ENCODE results near the gene CD300LG. TPM values are rescaled to one million over a fixed set of nuclear protein-coding genes. Genes with fewer than 3 reads are reported as not detected.

Gene CD300LG
- total RNA-seq, 3 donors from 2014 or later, result 17.9 to 69.2 (median 51.0) TPM

GRCh38 chr17:43873815-43874214, 26.8 kb downstream of the CD300LG start:
- intact Hi-C loops (cut with DNase I; ENCODE audit: low total_unique reads), result no loop called here
- H3K9me3 ChIP-seq, result no peaks in the 10 kb centered on the region
- peaks cover 0 to 3% of the 10 kb centered on the region in 2 donors for H3K27me3 ChIP-seq
- no peak overlapping the region for H3K4me3 ChIP-seq
- DNase-seq (ENCODE audit: low spot score in 2 of 2), result no peak
- TF ChIP-seq POLR2AphosphoS5 (IDR thresholded peaks at IDR 0.05) (no peak), POLR2A (IDR thresholded peaks at IDR 0.05) (no peak), CTCF (IDR thresholded peaks at IDR 0.05) (no peak)
- no peak overlapping the region for H3K27ac ChIP-seq
- no peaks in the 10 kb centered on the region for H3K4me1 ChIP-seq
- no peaks in the 10 kb centered on the region for H3K36me3 ChIP-seq

- intact Hi-C loops (cut with DNase I; ENCODE audit: low total_unique reads), result no loop called here
Observed at GRCh38 chr17:43874293-43874692, 27.3 kb downstream of the CD300LG start.

GRCh38 chr17:43875476-43876147, 28.6 kb downstream of the CD300LG start:
- no peak overlapping the region for H3K27ac ChIP-seq
- no peaks in the 10 kb centered on the region for H3K27me3 ChIP-seq
- no peaks in the 10 kb centered on the region for H3K9me3 ChIP-seq
- TF ChIP-seq CTCF (IDR thresholded peaks at IDR 0.05) (no peak), POLR2A (IDR thresholded peaks at IDR 0.05) (no peak), POLR2AphosphoS5 (IDR thresholded peaks at IDR 0.05) (no peak)
- H3K36me3 ChIP-seq, result no peaks in the 10 kb centered on the region
- no peak overlapping the region for H3K4me3 ChIP-seq
- intact Hi-C loops (cut with DNase I; ENCODE audit: low total_unique reads), result no loop called here
- H3K4me1 ChIP-seq, result no peaks in the 10 kb centered on the region
- no peak for DNase-seq (ENCODE audit: low spot score in 2 of 2)

More at GRCh38 chr17:43874293-43874692, 27.3 kb downstream of the CD300LG start:
- DNase-seq (ENCODE audit: low spot score in 2 of 2), result no peak
- Histone ChIP-seq H3K4me3 (no peak overlapping the region), H3K27ac (no peak overlapping the region), H3K9me3 (no peaks in the 10 kb centered on the region), H3K36me3 (no peaks in the 10 kb centered on the region), H3K4me1 (no peaks in the 10 kb centered on the region), H3K27me3 (peaks cover 0 to 3% of the 10 kb centered on the region in 2 donors)
- TF ChIP-seq CTCF (IDR thresholded peaks at IDR 0.05) (no peak), POLR2A (IDR thresholded peaks at IDR 0.05) (no peak), POLR2AphosphoS5 (IDR thresholded peaks at IDR 0.05) (no peak)

- H3K27me3 ChIP-seq, result no peaks in the 10 kb centered on the region
- DNase-seq (ENCODE audit: low spot score in 2 of 2), result no peak
- H3K4me1 ChIP-seq, result no peaks in the 10 kb centered on the region
- no peaks in the 10 kb centered on the region for H3K9me3 ChIP-seq
- intact Hi-C loops (cut with DNase I; ENCODE audit: low total_unique reads), result no loop called here
- TF ChIP-seq POLR2AphosphoS5 (IDR thresholded peaks at IDR 0.05) (no peak), CTCF (IDR thresholded peaks at IDR 0.05) (no peak), POLR2A (IDR thresholded peaks at IDR 0.05) (no peak)
- no peak overlapping the region for H3K27ac ChIP-seq
- H3K4me3 ChIP-seq, result no peak overlapping the region
- no peaks in the 10 kb centered on the region for H3K36me3 ChIP-seq
Observed at GRCh38 chr17:43877031-43877430, 30.1 kb downstream of the CD300LG start.

- H3K36me3 ChIP-seq, result no peaks in the 10 kb centered on the region
- no peak for TF ChIP-seq POLR2AphosphoS5 (IDR thresholded peaks at IDR 0.05)
- no peak for TF ChIP-seq CTCF (IDR thresholded peaks at IDR 0.05)
- no peak for TF ChIP-seq POLR2A (IDR thresholded peaks at IDR 0.05)
- intact Hi-C loops (cut with DNase I; ENCODE audit: low total_unique reads), result no loop called here
Observed at GRCh38 chr17:43877451-43878155, 30.6 kb downstream of the CD300LG start.

More at GRCh38 chr17:43877451-43878155, 30.6 kb downstream of the CD300LG start:
- no peak for DNase-seq (ENCODE audit: low spot score in 2 of 2)
- Histone ChIP-seq H3K27me3 (no peaks in the 10 kb centered on the region), H3K9me3 (no peaks in the 10 kb centered on the region), H3K27ac (no peak overlapping the region), H3K4me1 (no peaks in the 10 kb centered on the region), H3K4me3 (no peak overlapping the region)
